Stimulated activated naive CD8-positive, alpha-beta T cell treated with anti-CD3 and anti-CD28 coated beads, Interleukin-15, Interleukin-2, amounts not matched to agents 100 ng/mL and 50 ng/mL, for 24 hours (primary cell): Measurements from ENCODE around the gene ZNF236.

Experiments used
- H3K27ac Mint-ChIP-seq: one replicate; pipeline ENCODE4 v1.8.0; 2021; ENCODE audit warnings: mild to moderate bottlenecking, mixed read lengths
- H3K27me3 Mint-ChIP-seq: one replicate; pipeline ENCODE4 v1.8.0; 2021; ENCODE audit warnings: mixed read lengths
- H3K36me3 Mint-ChIP-seq: one replicate; pipeline ENCODE4 v1.8.0; 2021; ENCODE audit warnings: low read depth, mixed read lengths
- H3K4me1 Mint-ChIP-seq: one replicate; pipeline ENCODE4 v1.8.0; 2021; ENCODE audit warnings: low read depth, mixed read lengths
- H3K4me3 Mint-ChIP-seq: one replicate; pipeline ENCODE4 v1.8.0; 2021; ENCODE audit warnings: mild to moderate bottlenecking, mixed read lengths
- H3K9me3 Mint-ChIP-seq: one replicate; pipeline ENCODE4 v1.8.0; 2021; ENCODE audit warnings: mixed read lengths

The ZNF236 gene

GRCh38 chr18:76895498-76895897 lies 73.1 kb downstream of the ZNF236 start:
- no peaks in the 10 kb centered on the region for H3K4me1 Mint-ChIP-seq
- H3K36me3 Mint-ChIP-seq, result peaks cover 68% of the 10 kb centered on the region
- no peaks in the 10 kb centered on the region for H3K27me3 Mint-ChIP-seq
- H3K4me3 Mint-ChIP-seq, result no peak overlapping the region
- H3K9me3 Mint-ChIP-seq, result no peaks in the 10 kb centered on the region
- H3K27ac Mint-ChIP-seq, result no peak overlapping the region

- Mint-ChIP-seq H3K4me3 (no peak overlapping the region), H3K4me1 (no peaks in the 10 kb centered on the region), H3K9me3 (no peaks in the 10 kb centered on the region), H3K36me3 (peaks cover 63% of the 10 kb centered on the region), H3K27ac (no peak overlapping the region), H3K27me3 (no peaks in the 10 kb centered on the region)
Measured at GRCh38 chr18:76896677-76897076, 74.3 kb downstream of the ZNF236 start.

- Mint-ChIP-seq H3K27ac (no peak overlapping the region), H3K9me3 (no peaks in the 10 kb centered on the region), H3K4me3 (no peak overlapping the region), H3K4me1 (no peaks in the 10 kb centered on the region), H3K36me3 (peaks cover 62% of the 10 kb centered on the region), H3K27me3 (no peaks in the 10 kb centered on the region)
Measured at GRCh38 chr18:76897257-76897656, 74.9 kb downstream of the ZNF236 start.

DNA sequence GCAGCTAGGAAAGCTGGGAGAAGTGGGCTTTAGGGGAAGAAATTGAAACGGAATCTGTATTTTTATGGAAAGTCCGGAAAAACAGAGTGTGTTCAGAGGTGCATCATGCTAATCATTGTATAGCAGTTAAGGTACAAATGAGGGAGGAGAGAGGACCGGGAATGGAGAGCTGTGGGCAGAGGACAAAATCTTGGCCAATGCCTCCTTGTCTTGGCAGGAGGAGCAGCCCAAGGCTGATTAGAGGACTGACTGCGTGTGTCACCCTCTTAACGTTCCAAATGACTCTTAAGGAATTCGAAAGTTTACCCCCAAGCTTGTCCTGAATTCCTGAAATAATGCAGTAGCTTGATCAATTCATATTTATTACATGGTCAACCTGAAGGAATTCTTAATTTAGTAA lies 81.0 kb downstream of the ZNF236 start:
- no peaks in the 10 kb centered on the region for H3K4me1 Mint-ChIP-seq
- no peak overlapping the region for H3K27ac Mint-ChIP-seq
- no peaks in the 10 kb centered on the region for H3K27me3 Mint-ChIP-seq
- no peaks in the 10 kb centered on the region for H3K9me3 Mint-ChIP-seq
- peaks cover 63% of the 10 kb centered on the region for H3K36me3 Mint-ChIP-seq
- no peak overlapping the region for H3K4me3 Mint-ChIP-seq

DNA sequence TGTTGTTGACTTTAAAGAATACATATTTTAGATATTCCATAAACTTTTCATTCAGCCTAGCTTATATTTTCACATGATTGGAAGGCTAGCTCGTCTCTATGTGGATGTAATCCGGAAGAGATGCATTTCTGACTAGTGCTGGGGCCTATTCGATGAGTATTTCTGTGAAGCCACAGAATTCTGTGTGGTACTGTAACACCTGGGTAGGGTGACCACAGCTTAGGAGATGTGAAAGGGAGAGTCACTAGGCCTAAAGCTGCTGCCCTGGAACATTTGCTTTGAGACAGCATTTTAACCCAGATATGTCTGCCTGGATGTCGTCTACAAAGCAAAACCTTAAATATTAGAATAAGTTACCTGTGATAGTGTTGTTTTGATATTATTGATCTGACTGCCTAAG lies 83.5 kb downstream of the ZNF236 start:
- Mint-ChIP-seq H3K27ac (no peak overlapping the region), H3K27me3 (no peaks in the 10 kb centered on the region), H3K4me1 (peaks cover 3% of the 10 kb centered on the region), H3K4me3 (no peak overlapping the region), H3K36me3 (peaks cover 62% of the 10 kb centered on the region), H3K9me3 (no peaks in the 10 kb centered on the region)

- peaks cover 3% of the 10 kb centered on the region for H3K4me1 Mint-ChIP-seq
- H3K9me3 Mint-ChIP-seq, result no peaks in the 10 kb centered on the region
- peaks cover 62% of the 10 kb centered on the region for H3K36me3 Mint-ChIP-seq
- no peaks in the 10 kb centered on the region for H3K27me3 Mint-ChIP-seq
- no peak overlapping the region for H3K27ac Mint-ChIP-seq
- H3K4me3 Mint-ChIP-seq, result no peak overlapping the region
Measured at GRCh38 chr18:76908277-76908676, 85.9 kb downstream of the ZNF236 start.

DNA sequence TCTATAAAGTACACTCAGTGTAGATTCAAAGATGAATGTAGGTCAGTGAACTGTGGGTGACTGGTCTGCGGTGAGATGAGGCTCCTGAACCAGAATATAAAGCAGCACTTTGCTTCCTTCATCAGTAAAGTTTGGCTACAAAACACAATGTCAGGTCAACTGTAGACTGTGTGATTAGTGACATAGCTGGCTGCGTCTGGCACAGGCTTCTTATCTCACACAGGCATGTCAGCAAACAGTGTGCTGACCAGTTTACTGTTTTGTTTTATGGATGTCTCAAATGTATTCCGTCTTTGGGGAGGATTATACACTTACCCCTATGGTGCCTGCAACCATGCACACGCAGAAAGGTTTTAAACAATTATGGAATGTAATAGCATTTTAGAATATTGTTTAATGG lies 87.1 kb downstream of the ZNF236 start:
- Mint-ChIP-seq H3K27ac (no peak overlapping the region), H3K27me3 (no peaks in the 10 kb centered on the region), H3K4me1 (peaks cover 7% of the 10 kb centered on the region), H3K4me3 (no peak overlapping the region), H3K9me3 (no peaks in the 10 kb centered on the region), H3K36me3 (peaks cover 70% of the 10 kb centered on the region)

DNA sequence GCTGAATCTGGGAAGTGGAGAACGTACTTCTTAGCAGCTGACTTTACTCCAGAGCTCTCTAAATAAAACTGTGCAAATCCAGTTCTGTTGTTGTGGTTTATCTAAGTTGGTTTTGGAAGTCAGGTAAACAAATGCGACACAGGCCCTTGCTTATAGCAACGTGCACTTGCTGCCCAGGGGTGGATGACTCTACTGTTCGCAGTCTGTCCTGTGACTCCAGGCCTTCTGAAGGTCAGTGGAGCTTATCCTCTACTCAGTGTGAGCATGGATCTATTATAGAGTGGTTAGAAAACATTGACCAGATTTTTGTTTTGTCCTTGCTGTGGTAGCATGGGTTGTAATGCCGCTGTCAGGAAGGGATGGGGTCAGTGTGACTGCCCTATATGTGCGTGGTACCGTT lies 89.1 kb downstream of the ZNF236 start:
- no peak overlapping the region for H3K4me3 Mint-ChIP-seq
- H3K27me3 Mint-ChIP-seq, result no peaks in the 10 kb centered on the region
- H3K4me1 Mint-ChIP-seq, result peaks cover 8% of the 10 kb centered on the region
- H3K9me3 Mint-ChIP-seq, result no peaks in the 10 kb centered on the region
- H3K36me3 Mint-ChIP-seq, result peaks cover 75% of the 10 kb centered on the region
- no peak overlapping the region for H3K27ac Mint-ChIP-seq

- H3K27me3 Mint-ChIP-seq, result no peaks in the 10 kb centered on the region
- no peak overlapping the region for H3K27ac Mint-ChIP-seq
- no peaks in the 10 kb centered on the region for H3K9me3 Mint-ChIP-seq
- peaks cover 72% of the 10 kb centered on the region for H3K36me3 Mint-ChIP-seq
- H3K4me3 Mint-ChIP-seq, result no peak overlapping the region
- H3K4me1 Mint-ChIP-seq, result peaks cover 8% of the 10 kb centered on the region
Measured at GRCh38 chr18:76913583-76913982, 91.2 kb downstream of the ZNF236 start.

DNA sequence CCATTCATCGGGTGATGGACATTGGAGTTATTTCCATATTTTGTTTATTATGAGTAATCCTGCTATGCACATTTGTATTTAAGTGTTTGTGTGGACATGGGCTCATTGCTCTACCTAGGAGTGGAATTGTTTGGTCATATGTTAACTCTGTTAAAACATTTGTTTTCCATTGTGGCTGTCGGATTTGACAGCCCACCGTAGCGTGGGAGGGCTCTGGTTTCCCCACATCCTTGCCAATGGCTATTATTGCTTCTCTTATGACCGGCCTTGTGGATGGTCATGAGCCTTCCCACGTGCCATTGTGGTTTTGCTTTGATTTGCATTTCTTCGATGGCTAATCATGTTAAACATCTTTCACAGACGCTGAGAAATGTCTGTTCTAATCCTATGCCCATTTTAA lies 92.0 kb downstream of the ZNF236 start:
- Mint-ChIP-seq H3K9me3 (no peaks in the 10 kb centered on the region), H3K27ac (no peak overlapping the region), H3K27me3 (no peaks in the 10 kb centered on the region), H3K36me3 (peaks cover 72% of the 10 kb centered on the region), H3K4me1 (peaks cover 8% of the 10 kb centered on the region), H3K4me3 (no peak overlapping the region)

DNA sequence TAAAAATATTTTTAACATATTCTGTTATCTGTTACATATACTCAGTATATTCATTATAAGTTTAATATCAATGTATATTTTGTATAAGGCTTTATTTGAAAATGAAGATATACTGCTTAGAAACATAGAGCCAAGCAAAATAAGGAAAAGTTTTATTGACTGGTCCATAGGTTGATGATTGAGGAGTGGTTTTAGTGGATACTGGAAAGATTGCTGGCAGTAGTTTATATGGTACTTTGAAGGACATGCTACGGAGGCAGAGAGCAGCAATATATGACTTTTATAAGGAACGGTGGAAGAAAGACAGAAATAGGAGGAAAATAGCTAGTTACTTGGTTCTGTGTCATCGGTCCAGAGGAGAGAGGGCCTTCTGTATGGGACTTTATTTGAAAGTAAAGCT lies 92.4 kb downstream of the ZNF236 start:
- no peak overlapping the region for H3K27ac Mint-ChIP-seq
- no peaks in the 10 kb centered on the region for H3K9me3 Mint-ChIP-seq
- no peak overlapping the region for H3K4me3 Mint-ChIP-seq
- H3K4me1 Mint-ChIP-seq, result peaks cover 8% of the 10 kb centered on the region
- H3K36me3 Mint-ChIP-seq, result peaks cover 73% of the 10 kb centered on the region
- no peaks in the 10 kb centered on the region for H3K27me3 Mint-ChIP-seq

- H3K27me3 Mint-ChIP-seq, result no peaks in the 10 kb centered on the region
- H3K4me1 Mint-ChIP-seq, result peaks cover 5% of the 10 kb centered on the region
- peaks cover 69% of the 10 kb centered on the region for H3K36me3 Mint-ChIP-seq
- H3K27ac Mint-ChIP-seq, result no peak overlapping the region
- H3K9me3 Mint-ChIP-seq, result no peaks in the 10 kb centered on the region
- no peak overlapping the region for H3K4me3 Mint-ChIP-seq
Measured at GRCh38 chr18:76915456-76915855, 93.1 kb downstream of the ZNF236 start.

- Mint-ChIP-seq H3K36me3 (peaks cover 71% of the 10 kb centered on the region), H3K4me1 (peaks cover 12% of the 10 kb centered on the region), H3K9me3 (no peaks in the 10 kb centered on the region), H3K27ac (peak overlapping the region; percentile 24), H3K27me3 (no peaks in the 10 kb centered on the region), H3K4me3 (no peak overlapping the region)
Measured at GRCh38 chr18:76920974-76921373, 98.6 kb downstream of the ZNF236 start.

DNA sequence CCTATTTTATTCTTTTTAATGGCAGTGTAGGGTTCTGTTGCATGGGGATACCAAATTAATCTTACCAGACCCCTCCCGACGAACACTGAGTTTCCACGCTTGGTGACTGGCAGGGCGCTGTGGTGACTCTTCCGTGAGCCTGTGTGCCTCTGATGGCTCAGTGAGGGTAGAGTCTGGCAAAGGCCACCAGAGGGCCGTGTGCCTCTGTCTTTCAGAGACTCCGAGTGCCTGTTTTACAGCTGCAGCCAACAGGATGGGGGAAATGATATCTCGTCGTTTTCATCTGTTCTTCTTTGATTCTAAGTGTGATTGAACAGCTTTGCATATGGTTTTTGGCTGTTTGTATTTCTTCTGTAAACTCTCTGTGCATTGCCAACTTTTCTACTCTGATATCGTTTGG lies 99.8 kb downstream of the ZNF236 start:
- Mint-ChIP-seq H3K36me3 (peaks cover 68% of the 10 kb centered on the region), H3K27ac (no peak overlapping the region), H3K27me3 (no peaks in the 10 kb centered on the region), H3K9me3 (no peaks in the 10 kb centered on the region), H3K4me1 (peaks cover 12% of the 10 kb centered on the region), H3K4me3 (no peak overlapping the region)

- Mint-ChIP-seq H3K9me3 (no peaks in the 10 kb centered on the region), H3K4me3 (no peak overlapping the region), H3K4me1 (peaks cover 12% of the 10 kb centered on the region), H3K36me3 (peaks cover 71% of the 10 kb centered on the region), H3K27ac (no peak overlapping the region), H3K27me3 (no peaks in the 10 kb centered on the region)
Measured at GRCh38 chr18:76923485-76924085, 101.2 kb downstream of the ZNF236 start.

- Mint-ChIP-seq H3K4me3 (no peak overlapping the region), H3K9me3 (no peaks in the 10 kb centered on the region), H3K27ac (no peak overlapping the region), H3K27me3 (no peaks in the 10 kb centered on the region), H3K4me1 (peaks cover 12% of the 10 kb centered on the region), H3K36me3 (peaks cover 75% of the 10 kb centered on the region)
Measured at GRCh38 chr18:76925501-76925900, 103.1 kb downstream of the ZNF236 start.
